WTC11 (cell line): ENCODE data around the gene SYNJ2.

Source experiments
- CREB1 ChIP-seq: sonication (generic); formaldehyde crosslinking; IDR thresholded peaks from 2 replicates; pipeline ENCODE4 v1.8.0; 2023; ENCODE audit warnings: mild to moderate bottlenecking, missing genetic modification reagents
- ETV6 ChIP-seq: sonication (generic); formaldehyde crosslinking; IDR thresholded peaks from 2 replicates; pipeline ENCODE4 v1.8.1; 2022; ENCODE audit warnings: mild to moderate bottlenecking, missing genetic modification reagents
- RELA ChIP-seq: sonication (generic); formaldehyde crosslinking; IDR thresholded peaks from 2 replicates; pipeline ENCODE4 v1.8.1; 2022; ENCODE audit warnings: missing genetic modification reagents, mild to moderate bottlenecking, borderline replicate concordance
- ZNF232 ChIP-seq: sonication (generic); formaldehyde crosslinking; IDR thresholded peaks from 2 replicates; pipeline ENCODE4 v1.8.0; 2022; ENCODE audit warnings: mild to moderate bottlenecking, missing genetic modification reagents
- TF ChIP-seq, protein P1 (sequence below): sonication (generic); formaldehyde crosslinking; IDR thresholded peaks from 2 replicates; pipeline ENCODE4 v1.8.0; 2022; ENCODE audit warnings: mild to moderate bottlenecking, missing genetic modification reagents
- TF ChIP-seq, protein P2 (sequence below): fragments of 200-600 bp; IDR thresholded peaks from 2 replicates; pipeline ENCODE4 v1.8.0; 2022; ENCODE audit warnings: antibody characterized with exemption
- TF ChIP-seq, protein P3 (sequence below): sonication (generic); formaldehyde crosslinking; conservative IDR thresholded peaks from 2 replicates; pipeline ENCODE4 v1.8.1; 2022; ENCODE audit warnings: mild to moderate bottlenecking, missing genetic modification reagents

DNA sequence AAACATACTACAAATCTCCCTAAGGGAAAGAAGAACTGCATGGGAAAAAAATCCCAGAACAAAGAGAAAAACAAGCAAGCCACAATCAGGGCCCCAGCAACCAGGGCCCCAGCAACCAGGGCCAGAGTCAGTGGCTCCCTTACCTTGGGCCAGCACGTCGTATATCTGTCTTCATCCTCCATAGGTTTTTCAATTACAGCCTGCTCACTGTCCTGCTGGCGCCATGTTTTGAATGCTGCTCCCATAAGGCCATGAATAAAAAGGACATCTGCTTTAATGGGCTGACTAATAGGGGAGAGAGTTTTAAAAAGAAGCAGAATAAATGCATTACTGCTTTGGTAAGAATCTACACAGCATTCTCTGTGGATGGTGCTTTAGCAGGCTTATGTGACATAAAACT, 137.2 kb downstream of the SYNJ2 start:
- TF ChIP-seq, protein P1, sequence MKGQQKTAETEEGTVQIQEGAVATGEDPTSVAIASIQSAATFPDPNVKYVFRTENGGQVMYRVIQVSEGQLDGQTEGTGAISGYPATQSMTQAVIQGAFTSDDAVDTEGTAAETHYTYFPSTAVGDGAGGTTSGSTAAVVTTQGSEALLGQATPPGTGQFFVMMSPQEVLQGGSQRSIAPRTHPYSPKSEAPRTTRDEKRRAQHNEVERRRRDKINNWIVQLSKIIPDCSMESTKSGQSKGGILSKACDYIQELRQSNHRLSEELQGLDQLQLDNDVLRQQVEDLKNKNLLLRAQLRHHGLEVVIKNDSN (CRISPR knock-in tag), result no peak
- TF ChIP-seq RELA (CRISPR knock-in tag) (no peak), ZNF232 (CRISPR knock-in tag) (no peak), ETV6 (CRISPR knock-in tag) (no peak), CREB1 (no peak)
- TF ChIP-seq, protein P2, sequence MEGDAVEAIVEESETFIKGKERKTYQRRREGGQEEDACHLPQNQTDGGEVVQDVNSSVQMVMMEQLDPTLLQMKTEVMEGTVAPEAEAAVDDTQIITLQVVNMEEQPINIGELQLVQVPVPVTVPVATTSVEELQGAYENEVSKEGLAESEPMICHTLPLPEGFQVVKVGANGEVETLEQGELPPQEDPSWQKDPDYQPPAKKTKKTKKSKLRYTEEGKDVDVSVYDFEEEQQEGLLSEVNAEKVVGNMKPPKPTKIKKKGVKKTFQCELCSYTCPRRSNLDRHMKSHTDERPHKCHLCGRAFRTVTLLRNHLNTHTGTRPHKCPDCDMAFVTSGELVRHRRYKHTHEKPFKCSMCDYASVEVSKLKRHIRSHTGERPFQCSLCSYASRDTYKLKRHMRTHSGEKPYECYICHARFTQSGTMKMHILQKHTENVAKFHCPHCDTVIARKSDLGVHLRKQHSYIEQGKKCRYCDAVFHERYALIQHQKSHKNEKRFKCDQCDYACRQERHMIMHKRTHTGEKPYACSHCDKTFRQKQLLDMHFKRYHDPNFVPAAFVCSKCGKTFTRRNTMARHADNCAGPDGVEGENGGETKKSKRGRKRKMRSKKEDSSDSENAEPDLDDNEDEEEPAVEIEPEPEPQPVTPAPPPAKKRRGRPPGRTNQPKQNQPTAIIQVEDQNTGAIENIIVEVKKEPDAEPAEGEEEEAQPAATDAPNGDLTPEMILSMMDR, result no peak
- TF ChIP-seq, protein P3, sequence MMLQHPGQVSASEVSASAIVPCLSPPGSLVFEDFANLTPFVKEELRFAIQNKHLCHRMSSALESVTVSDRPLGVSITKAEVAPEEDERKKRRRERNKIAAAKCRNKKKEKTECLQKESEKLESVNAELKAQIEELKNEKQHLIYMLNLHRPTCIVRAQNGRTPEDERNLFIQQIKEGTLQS (CRISPR knock-in tag), result no peak
